PC-9 (cell line): ENCODE measurements around the gene P3H3.

ENCODE experiments used
- EZH2 ChIP-seq: fragments of 200-600 bp; sonication (generic); IDR thresholded peaks from 2 replicates; pipeline ENCODE4 v1.8.0; 2017; ENCODE audit warnings: antibody characterized with exemption, low read depth
- TF ChIP-seq, protein P1 (sequence below): fragments of 200-600 bp; sonication (generic); conservative IDR thresholded peaks from 2 replicates; pipeline ENCODE4 v1.6.1; 2017; ENCODE audit warnings: mixed run types, antibody characterized with exemption, mild to moderate bottlenecking, moderate library complexity

DNA sequence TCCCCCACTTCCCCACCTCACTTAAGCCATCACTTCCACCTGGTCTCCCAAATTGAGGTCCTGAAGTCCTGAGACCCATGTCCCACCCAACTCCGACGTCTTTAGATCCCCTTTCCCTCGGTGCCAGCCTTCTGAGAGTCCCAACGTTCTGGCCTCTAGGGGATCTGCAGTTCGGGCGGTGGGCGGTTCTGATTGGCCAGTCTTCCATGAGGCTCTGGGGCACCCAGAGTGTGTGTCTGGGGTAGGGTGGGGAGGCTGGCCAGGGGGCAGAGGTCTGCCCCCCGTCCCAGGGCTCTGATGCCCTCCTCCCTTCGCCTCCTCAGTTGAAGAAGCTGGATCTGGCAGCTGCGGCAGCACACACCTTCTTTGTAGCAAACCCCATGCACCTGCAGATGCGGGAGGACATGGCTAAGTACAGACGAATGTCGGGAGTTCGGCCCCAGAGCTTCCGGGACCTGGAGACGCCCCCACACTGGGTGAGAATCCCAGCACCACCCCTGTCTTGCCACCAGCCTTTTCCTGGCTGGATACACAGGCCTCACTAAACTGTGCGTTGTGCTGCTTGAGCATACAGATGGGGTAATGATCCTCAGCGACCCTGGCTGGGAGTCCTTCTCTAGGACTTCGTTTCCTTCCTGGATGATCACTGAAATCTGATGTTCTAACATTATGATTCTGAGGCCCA, 1.5 kb downstream of the P3H3 start:
- TF ChIP-seq, protein P1, sequence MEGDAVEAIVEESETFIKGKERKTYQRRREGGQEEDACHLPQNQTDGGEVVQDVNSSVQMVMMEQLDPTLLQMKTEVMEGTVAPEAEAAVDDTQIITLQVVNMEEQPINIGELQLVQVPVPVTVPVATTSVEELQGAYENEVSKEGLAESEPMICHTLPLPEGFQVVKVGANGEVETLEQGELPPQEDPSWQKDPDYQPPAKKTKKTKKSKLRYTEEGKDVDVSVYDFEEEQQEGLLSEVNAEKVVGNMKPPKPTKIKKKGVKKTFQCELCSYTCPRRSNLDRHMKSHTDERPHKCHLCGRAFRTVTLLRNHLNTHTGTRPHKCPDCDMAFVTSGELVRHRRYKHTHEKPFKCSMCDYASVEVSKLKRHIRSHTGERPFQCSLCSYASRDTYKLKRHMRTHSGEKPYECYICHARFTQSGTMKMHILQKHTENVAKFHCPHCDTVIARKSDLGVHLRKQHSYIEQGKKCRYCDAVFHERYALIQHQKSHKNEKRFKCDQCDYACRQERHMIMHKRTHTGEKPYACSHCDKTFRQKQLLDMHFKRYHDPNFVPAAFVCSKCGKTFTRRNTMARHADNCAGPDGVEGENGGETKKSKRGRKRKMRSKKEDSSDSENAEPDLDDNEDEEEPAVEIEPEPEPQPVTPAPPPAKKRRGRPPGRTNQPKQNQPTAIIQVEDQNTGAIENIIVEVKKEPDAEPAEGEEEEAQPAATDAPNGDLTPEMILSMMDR: no peak
- no peak; the same call in 1 of the 2 replicates for TF ChIP-seq EZH2
